Activated naive CD8-positive, alpha-beta T cell treated with anti-CD3 and anti-CD28 coated beads, Interleukin-2, amount 50 U/mL, for 24 hours (primary cell): ENCODE data around the gene DCAF8.
A peak's percentile ranks its signal among the peaks of the same experiment; 100 is the strongest.

Source experiments
- ATAC-seq: fragments of 150-1000 bp; cut with Tn5 transposase; one replicate; pipeline ENCODE4 v1.10.0; 2021
- DNase-seq: peaks from one replicate; pipeline ENCODE4 v3.0.0; 2021
- H3K27ac Mint-ChIP-seq: one replicate; pipeline ENCODE4 v1.8.0; 2021; ENCODE audit warnings: mild to moderate bottlenecking, mixed read lengths
- H3K27me3 Mint-ChIP-seq: one replicate; pipeline ENCODE4 v1.8.0; 2021; ENCODE audit warnings: mixed read lengths
- H3K36me3 Mint-ChIP-seq: one replicate; pipeline ENCODE4 v1.8.0; 2021; ENCODE audit warnings: low read depth, mixed read lengths
- H3K4me1 Mint-ChIP-seq: one replicate; pipeline ENCODE4 v1.8.0; 2021; ENCODE audit warnings: mixed read lengths
- H3K4me3 Mint-ChIP-seq: one replicate; pipeline ENCODE4 v1.8.0; 2021; ENCODE audit warnings: mild to moderate bottlenecking, moderate library complexity, mixed read lengths
- H3K9me3 Mint-ChIP-seq: one replicate; pipeline ENCODE4 v1.8.0; 2021; ENCODE audit warnings: mixed read lengths

The DCAF8 gene

GRCh38 chr1:160168016-160168415, 94.3 kb downstream of the DCAF8 start:
- no peak for DNase-seq
- no peak overlapping the region for H3K27ac Mint-ChIP-seq
- H3K27me3 Mint-ChIP-seq: peaks cover 16% of the 10 kb centered on the region
- no peak overlapping the region for H3K4me3 Mint-ChIP-seq
- peaks cover 38% of the 10 kb centered on the region for H3K4me1 Mint-ChIP-seq
- H3K36me3 Mint-ChIP-seq: no peaks in the 10 kb centered on the region
- no peaks in the 10 kb centered on the region for H3K9me3 Mint-ChIP-seq
- ATAC-seq: no peak

GRCh38 chr1:160167580-160167979, 94.8 kb downstream of the DCAF8 start:
- peaks cover 38% of the 10 kb centered on the region for H3K4me1 Mint-ChIP-seq
- peaks cover 16% of the 10 kb centered on the region for H3K27me3 Mint-ChIP-seq
- ATAC-seq: peak; percentile 91
- no peak overlapping the region for H3K27ac Mint-ChIP-seq
- no peak for DNase-seq
- H3K4me3 Mint-ChIP-seq: no peak overlapping the region
- no peaks in the 10 kb centered on the region for H3K36me3 Mint-ChIP-seq
- H3K9me3 Mint-ChIP-seq: no peaks in the 10 kb centered on the region

GRCh38 chr1:160167056-160167455, 95.3 kb downstream of the DCAF8 start:
- no peak overlapping the region for H3K4me3 Mint-ChIP-seq
- H3K27me3 Mint-ChIP-seq: peaks cover 15% of the 10 kb centered on the region
- H3K9me3 Mint-ChIP-seq: no peaks in the 10 kb centered on the region
- no peak for ATAC-seq
- H3K36me3 Mint-ChIP-seq: no peaks in the 10 kb centered on the region
- no peak overlapping the region for H3K27ac Mint-ChIP-seq
- H3K4me1 Mint-ChIP-seq: peaks cover 38% of the 10 kb centered on the region
- DNase-seq: no peak

- Mint-ChIP-seq H3K36me3 (no peaks in the 10 kb centered on the region), H3K4me1 (peaks cover 38% of the 10 kb centered on the region), H3K27ac (no peak overlapping the region), H3K9me3 (no peaks in the 10 kb centered on the region), H3K27me3 (peaks cover 12% of the 10 kb centered on the region), H3K4me3 (no peak overlapping the region)
- ATAC-seq (no peak), DNase-seq (no peak)
These were observed 96.0 kb downstream of the DCAF8 start for GRCh38 chr1:160166166-160166868.
